ENCODE data around the gene ZNF664.

The ZNF664 gene

GRCh38 chr12:123960029-123960735, 12.8 kb upstream of the ZNF664 start:
- peak; percentile 13 for DNase-seq

DNA sequence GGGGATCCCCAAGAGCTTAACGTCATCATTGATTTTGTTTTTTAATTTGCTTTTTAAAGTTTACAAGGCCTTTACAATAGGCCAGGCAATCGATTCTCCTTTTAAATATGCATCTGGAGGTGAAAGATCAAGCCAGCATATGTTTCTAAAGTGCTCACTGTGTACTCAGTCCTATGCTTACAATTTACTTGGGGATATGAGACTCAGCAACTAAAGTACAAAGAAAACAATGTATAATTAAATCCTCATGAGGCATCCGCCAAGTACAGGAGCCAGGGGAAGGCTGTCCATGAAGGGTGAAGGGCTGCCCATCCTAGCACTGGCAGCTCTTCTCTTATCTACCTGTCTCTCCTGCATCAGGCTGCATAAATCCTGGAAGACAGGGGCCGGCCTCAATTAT, 12.2 kb upstream of the ZNF664 start:
- DNase-seq, result peak; percentile 26

DNA sequence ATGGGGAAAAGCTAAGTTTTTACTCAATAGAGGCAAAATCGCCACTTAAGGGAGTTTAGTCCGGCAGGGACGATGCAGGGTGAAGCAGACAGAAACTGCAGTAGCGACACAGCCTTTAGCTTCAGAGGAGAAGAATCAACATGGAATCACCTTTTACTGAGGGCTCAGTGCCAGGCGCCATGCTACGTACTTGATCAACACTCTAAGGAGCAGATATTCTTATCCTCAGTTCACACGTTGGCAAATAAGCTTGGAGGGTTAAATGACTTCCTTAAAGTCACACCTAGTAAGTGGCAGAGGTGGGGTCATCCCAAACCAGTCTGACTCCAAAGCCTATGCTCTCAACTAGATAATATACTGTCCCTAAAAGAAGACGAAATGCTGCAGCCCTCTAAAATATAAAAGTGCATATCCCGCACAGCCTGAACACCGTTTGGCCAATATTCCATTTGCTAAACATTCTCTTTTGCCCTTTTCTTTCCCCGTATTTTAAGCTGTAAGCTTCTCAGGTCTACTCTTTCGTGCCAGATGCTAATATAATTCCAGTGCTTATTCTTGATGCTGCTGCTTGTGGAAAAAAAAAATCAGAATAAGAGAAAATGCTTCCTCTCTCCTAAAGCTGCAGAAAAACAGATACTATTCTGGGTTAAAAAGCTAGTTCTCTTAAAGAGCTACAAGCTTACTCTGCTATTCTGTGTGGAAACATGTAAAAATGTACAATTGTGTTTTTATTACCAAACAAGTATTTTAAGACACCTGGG, 11.2 kb upstream of the ZNF664 start:
- peak; percentile 32 for DNase-seq

DNA sequence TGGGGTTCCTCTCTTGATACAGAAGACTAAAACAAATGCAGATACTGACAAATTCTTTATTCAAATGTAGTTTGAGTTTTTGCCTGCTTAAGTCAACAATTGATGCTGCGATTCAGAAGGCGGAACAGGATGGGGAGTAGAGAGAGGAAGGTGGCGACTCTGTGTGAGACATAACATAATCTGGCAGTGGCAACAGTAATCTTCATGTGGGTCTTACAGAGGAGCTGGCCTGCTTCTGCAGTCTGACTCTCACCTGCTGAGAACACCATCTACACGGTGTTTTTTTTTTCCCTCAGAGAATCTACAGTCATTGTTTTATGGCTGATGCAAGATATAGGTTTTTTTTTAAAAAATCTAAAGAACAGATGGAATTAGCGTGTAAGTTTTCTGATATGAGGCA, 10.5 kb upstream of the ZNF664 start:
- DNase-seq, result no peak

GRCh38 chr12:123963821-123964220, 9.2 kb upstream of the ZNF664 start:
- no peak for DNase-seq

GRCh38 chr12:123965382-123965781, 7.6 kb upstream of the ZNF664 start:
- DNase-seq, result peak; percentile 28

- DNase-seq, result peak; percentile 28
Measured at GRCh38 chr12:123966596-123966995, 6.4 kb upstream of the ZNF664 start.

GRCh38 chr12:123967121-123967586, 5.9 kb upstream of the ZNF664 start:
- no peak for DNase-seq

GRCh38 chr12:123971449-123971769, 1.6 kb upstream of the ZNF664 start:
- DNase-seq, result no peak

GRCh38 chr12:123971770-123972456, 1.1 kb upstream of the ZNF664 start:
- DNase-seq, result peak; percentile 73

DNA sequence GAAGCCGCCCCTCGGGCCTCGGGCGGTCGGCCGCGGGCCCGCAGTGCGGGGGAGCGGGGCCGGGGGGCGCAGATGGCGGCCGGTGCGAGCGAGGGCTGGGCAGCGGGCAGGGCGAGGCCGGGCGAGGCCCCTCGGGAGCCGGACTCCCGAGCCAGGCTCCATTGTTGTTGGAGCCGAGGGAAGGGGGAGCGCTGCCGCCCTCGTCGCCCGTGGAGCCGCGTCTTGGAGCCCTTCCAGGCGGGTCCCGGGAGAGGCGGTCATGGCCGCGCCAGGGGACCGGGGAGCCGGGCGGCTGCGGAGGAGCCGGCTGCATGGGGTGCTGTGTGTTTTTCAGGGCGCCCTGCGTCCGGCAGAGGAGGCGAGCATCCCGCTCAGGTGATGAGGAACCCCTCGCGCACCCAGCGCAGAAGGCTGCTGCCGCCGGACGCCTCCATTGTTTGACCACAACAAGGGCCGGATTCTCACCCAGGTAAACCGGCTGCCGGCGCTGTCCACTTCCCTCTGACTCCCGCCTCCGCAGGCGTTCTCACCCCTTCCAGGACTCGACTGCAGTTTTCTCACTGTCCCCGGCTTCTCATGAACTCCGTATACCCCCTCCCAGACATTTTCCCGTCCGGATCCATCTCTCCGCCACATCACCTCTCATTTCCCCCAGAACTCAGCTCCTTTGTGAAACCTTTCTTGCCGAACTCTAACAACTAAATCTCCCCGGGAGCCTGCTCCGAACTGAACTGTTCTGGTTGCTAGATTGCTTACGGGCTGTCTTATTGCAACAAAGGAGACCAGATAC, 732 bp downstream of the ZNF664 start:
- DNase-seq, result peak; percentile 70

DNA sequence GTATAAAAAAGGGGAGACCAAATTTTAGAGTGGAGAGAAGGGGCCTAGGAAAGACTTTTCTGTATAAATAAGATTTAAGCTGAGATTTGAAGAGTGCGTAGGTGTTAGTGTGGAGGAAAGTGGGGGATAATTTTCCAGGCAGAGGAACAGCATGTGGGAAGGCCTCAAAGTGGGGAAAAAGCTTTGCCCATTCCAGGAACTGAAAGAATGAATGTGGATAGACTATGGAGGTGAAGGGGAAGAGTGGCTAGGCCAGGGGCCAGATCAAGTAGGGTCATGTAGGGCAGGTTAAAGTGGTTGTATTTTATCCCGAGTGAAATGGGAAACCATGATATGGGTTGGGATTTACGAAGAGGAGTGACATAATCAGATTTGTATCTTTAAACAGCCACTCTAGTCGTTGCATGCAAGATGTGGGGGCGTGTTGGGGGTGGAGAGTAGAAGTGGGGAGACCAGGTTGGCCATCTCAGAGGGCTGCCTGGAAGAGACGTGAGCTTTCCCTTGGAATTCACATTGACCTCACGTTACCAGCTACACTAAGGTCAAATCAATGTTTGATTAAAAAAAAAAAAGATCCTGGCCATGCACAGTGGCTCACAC, 3.3 kb downstream of the ZNF664 start:
- no peak for DNase-seq

- DNase-seq, result no peak
Measured at GRCh38 chr12:123979566-123979965, 6.6 kb downstream of the ZNF664 start.

- DNase-seq, result peak; percentile 32
Measured at GRCh38 chr12:123982269-123982668, 9.3 kb downstream of the ZNF664 start.

- DNase-seq, result peak; percentile 62
Measured at GRCh38 chr12:123983822-123984485, 10.9 kb downstream of the ZNF664 start.

DNA sequence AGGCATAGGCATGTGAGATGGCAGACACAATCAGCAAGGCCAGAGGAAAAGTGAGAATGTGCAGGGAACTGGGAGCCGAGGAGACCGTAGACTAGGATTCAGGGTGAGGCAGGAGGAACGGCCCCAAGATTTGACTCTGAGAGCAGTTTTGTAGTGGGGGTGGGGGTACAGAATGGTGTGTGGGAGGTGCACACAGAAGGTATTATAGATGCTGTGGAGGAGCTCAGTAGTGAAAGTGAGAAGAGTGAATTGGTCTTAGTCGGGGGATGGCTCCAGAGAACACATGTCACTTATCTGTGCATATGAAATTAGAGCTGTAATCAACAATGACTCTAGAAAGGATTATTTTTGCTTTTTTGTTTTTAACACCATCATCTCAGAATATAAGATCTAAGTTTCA, 11.9 kb downstream of the ZNF664 start:
- DNase-seq, result no peak

DNA sequence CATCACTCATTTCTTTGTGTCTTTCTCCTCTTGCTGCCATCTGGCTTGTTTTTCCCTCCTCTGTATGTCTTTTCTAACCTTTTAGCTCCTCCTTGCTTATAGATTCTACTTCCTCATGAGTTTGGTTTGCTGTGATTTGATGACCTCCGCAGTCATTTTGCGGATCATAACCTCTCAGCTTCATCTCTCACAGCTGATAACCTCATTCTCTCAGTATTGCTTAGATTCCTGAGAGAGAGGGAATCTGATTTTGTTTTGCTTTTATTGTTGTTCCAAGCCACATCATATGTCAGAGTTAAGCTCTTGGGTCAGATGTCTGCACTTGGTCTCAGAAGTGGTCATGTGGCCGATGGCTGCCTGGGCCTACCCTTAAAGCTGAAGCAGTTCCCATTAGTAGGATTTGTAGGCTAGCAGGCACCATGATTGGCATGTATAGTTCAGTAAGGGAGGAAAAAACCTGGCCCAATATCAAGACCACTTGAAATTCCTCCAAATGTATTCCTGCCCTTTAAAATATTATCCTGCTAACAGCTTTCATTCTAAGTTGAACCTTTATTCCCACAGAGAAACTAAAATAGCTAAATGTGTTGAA, 13.5 kb downstream of the ZNF664 start:
- no peak for DNase-seq

DNA sequence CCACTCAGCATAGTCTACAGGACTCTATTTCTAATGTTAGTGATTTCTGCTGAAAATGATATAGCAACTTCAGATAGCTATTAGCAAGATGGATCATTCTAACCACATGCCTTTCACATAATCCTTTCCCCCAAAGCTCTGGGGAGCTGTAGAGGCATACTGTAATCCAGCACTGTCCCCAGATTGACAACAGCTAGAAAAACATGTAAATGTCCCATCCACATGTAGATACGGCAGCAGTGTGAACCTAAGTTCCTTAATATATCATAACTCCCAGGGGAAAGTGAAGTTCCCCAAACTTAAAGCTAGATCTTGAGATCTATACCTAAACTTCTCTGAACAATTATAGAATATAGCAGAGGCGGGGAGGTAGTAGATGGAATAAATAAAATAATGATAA, 14.0 kb downstream of the ZNF664 start:
- no peak for DNase-seq

DNA sequence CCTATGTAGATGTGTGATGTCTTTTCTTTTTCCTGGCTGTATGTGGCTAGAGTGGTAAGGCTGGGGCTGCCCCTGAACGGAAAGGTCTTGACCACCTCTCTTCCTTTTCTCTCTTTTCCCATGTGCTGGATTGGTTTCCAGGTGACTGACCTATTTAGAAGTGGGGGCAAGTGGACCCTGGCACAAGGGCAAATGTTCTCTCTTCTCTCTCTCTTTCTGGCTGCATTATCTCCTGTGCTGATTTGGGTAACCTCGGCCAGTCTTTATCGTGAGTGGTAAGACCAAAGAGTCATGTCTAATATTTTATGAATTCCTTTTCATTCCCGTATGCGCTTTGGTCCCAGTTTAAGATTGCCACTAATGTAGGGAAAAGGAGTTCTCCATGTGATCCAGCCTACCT, 16.2 kb downstream of the ZNF664 start:
- no peak for DNase-seq

- DNase-seq, result no peak
Measured at GRCh38 chr12:123989753-123990152, 16.7 kb downstream of the ZNF664 start.

DNA sequence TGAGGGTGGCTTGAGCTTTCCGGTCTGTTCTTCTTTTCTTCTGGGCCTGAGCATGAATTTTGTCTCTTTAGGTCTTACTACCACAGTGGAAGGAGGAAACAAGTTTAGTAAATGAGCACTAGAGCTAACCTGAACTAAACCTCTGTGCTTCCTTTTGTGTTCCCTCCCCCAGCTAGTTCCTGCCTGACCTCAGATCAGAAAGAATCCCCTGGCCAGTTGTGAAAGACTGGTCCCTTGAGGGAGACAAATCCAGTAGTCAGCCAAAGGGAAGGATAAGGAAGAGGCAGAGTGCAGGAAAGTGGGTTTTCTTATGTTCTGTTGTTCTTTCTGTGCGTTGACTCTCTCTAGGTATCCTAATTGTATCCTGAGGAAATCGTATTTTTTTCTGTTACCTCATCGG, 17.5 kb downstream of the ZNF664 start:
- no peak for DNase-seq
